ENCODE results near the gene ZDHHC14. TPM values are rescaled to one million over a fixed set of nuclear protein-coding genes. Genes with fewer than 3 reads are reported as not detected.
"Not testable (repeated sequence)": the region's sequence is repeated elsewhere in the genome, so short reads cannot be mapped to it uniquely, and the experiment has no call there.

The ZDHHC14 gene
- total RNA-seq, 1 donor from 2014 or later = 9.3 TPM

DNA sequence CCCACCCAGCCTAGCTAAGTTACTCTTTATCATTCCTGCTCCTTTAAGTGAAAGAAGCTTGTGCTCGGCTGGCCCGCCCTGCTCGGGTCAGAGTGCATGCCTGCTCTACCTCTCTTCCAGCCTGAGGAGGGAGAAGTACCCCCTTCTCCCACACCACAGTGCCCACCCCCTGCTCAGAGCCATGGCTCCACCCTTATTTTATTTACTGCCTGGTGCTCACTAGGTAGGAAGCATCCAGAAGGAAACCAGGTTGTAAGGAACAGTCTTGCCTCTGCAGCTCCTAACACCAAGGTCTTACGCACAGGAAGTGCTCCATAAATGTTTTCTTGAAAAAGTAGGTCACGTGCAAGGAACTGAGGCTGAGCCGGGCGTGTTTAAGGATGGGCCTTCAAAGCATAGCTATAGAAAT, 336.4 kb downstream of the ZDHHC14 start:
- H3K4me1 ChIP-seq = peaks cover 4% of the 10 kb centered on the region
- TF ChIP-seq, protein P1, sequence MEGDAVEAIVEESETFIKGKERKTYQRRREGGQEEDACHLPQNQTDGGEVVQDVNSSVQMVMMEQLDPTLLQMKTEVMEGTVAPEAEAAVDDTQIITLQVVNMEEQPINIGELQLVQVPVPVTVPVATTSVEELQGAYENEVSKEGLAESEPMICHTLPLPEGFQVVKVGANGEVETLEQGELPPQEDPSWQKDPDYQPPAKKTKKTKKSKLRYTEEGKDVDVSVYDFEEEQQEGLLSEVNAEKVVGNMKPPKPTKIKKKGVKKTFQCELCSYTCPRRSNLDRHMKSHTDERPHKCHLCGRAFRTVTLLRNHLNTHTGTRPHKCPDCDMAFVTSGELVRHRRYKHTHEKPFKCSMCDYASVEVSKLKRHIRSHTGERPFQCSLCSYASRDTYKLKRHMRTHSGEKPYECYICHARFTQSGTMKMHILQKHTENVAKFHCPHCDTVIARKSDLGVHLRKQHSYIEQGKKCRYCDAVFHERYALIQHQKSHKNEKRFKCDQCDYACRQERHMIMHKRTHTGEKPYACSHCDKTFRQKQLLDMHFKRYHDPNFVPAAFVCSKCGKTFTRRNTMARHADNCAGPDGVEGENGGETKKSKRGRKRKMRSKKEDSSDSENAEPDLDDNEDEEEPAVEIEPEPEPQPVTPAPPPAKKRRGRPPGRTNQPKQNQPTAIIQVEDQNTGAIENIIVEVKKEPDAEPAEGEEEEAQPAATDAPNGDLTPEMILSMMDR (IDR thresholded peaks at IDR 0.05) = no peak
- DNase-seq = no peak
- no peak overlapping the region for H3K27ac ChIP-seq
- H3K4me3 ChIP-seq = no peak overlapping the region
- no peaks in the 10 kb centered on the region for H3K27me3 ChIP-seq (ENCODE audit: low read depth)
- no peaks in the 10 kb centered on the region for H3K9me3 ChIP-seq
- no peak for ATAC-seq
- intact Hi-C loops (cut with DNase I) = no loop called here
- no peaks in the 10 kb centered on the region for H3K36me3 ChIP-seq

DNA sequence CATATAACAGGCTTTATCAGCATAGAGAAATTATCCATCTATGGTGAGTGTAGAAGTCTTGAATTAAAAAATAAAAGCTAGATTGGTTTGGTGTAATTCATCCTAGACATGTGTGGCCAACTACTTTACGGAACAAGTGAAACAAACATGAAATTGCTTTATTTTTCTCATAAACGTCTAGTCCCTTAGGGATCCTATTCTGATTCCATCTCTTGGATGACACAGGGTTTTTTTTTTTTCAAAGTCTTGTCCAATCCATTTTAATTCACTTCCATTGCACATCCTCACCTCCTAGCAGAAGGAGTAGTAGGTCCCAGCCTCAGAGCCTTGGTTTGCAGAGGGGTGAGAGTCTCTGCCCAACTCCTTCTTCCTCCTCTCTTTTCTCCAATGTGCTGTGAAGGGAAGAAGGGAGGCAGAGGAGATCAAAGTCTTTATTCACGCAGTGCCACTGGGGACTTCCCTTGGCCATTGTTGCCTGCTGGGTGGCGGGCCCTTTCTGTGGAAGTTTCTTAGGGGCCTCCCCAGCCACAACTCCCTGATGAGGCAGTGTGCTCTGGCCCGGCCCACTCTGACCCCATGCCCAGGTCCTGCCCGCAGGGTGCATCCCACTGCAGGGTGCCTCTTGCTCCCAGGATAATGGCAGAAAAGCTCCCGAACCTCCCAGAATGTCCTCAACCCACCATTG, 337.7 kb downstream of the ZDHHC14 start:
- H3K27me3 ChIP-seq (ENCODE audit: low read depth) = no peaks in the 10 kb centered on the region
- no peak overlapping the region for H3K4me3 ChIP-seq
- H3K4me1 ChIP-seq = peaks cover 4% of the 10 kb centered on the region
- no peaks in the 10 kb centered on the region for H3K9me3 ChIP-seq
- ATAC-seq (no peak), DNase-seq (no peak)
- intact Hi-C loops (cut with DNase I) = no loop called here
- TF ChIP-seq, protein P1 (IDR thresholded peaks at IDR 0.05) = no peak
- H3K36me3 ChIP-seq = no peaks in the 10 kb centered on the region
- no peak overlapping the region for H3K27ac ChIP-seq

DNA sequence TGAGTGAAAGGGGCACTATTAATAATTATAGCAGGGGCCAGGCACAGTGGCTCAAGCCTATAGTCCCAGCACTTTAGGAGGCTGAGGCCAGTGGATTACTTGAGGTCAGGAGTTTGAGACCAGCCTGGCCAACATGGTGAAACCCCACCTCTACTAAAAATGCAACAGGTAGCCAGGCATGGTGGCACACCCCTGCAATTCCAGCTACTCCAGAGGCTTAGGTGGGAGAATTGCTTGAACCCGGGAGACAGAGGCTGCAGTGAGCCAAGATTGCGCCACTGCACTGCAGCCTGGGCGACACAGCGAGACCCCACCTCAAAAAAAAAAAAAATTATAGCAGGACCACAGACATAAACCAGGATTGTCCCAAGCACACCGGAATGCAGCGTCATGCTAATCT, 340.0 kb downstream of the ZDHHC14 start:
- H3K4me1 ChIP-seq; DNase-seq; H3K36me3 ChIP-seq; H3K4me3 ChIP-seq; intact Hi-C loops (cut with DNase I); H3K27me3 ChIP-seq (ENCODE audit: low read depth); H3K27ac ChIP-seq; ATAC-seq: not testable (repeated sequence)
- peaks cover 16% of the 10 kb centered on the region for H3K9me3 ChIP-seq

DNA sequence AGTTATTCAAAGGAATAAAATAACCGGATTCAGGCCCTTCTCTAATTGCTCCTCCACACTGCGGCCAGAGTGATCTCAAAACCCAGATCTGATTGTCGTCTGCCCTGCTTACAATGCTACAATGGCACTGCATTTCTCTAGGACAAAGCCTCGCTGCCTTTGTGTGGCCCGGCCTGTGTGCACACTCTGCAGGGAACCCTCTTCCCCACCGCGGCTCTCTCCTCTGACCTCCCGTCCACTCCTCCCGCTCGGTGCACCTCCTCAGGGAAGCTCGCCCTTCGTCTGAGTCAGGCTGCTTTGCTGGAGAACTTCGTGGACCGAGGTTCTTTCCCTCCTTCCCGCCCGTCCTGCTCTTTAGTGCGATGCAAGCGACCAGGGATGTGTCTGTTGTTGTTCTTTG, 340.4 kb downstream of the ZDHHC14 start:
- intact Hi-C loops (cut with DNase I) = no loop called here
- Histone ChIP-seq H3K36me3 (no peaks in the 10 kb centered on the region), H3K4me3 (no peak overlapping the region), H3K4me1 (peaks cover 4% of the 10 kb centered on the region), H3K9me3 (peaks cover 16% of the 10 kb centered on the region), H3K27me3 (ENCODE audit: low read depth) (no peaks in the 10 kb centered on the region), H3K27ac (no peak overlapping the region)
- TF ChIP-seq, protein P1 (IDR thresholded peaks at IDR 0.05) = no peak
- ATAC-seq (no peak), DNase-seq (no peak)

DNA sequence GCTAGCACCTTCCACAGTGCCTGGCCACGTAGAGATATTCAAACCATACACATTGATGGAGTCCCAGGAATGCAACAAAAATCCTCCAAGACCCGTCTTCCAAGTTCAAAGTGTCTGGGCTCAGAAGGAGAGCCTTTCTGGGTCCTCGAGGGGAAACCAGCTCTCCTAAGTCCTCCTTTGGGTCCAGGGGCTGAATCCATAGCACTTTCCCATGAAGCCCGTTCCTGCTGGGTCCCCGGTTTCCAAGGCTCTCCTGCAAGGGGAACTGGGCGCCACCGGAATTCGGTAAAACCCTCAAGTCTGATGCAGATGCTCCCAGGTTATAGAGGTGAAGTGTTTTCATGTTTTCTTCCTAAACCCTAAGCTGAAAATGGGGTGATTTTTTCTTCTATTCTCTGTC, 340.8 kb downstream of the ZDHHC14 start:
- Histone ChIP-seq H3K36me3 (no peaks in the 10 kb centered on the region), H3K9me3 (peaks cover 16% of the 10 kb centered on the region), H3K4me3 (no peak overlapping the region), H3K4me1 (peaks cover 4% of the 10 kb centered on the region), H3K27me3 (ENCODE audit: low read depth) (no peaks in the 10 kb centered on the region), H3K27ac (no peak overlapping the region)
- TF ChIP-seq, protein P1 (IDR thresholded peaks at IDR 0.05) = no peak
- DNase-seq (no peak), ATAC-seq (no peak)
- intact Hi-C loops (cut with DNase I) = no loop called here

DNA sequence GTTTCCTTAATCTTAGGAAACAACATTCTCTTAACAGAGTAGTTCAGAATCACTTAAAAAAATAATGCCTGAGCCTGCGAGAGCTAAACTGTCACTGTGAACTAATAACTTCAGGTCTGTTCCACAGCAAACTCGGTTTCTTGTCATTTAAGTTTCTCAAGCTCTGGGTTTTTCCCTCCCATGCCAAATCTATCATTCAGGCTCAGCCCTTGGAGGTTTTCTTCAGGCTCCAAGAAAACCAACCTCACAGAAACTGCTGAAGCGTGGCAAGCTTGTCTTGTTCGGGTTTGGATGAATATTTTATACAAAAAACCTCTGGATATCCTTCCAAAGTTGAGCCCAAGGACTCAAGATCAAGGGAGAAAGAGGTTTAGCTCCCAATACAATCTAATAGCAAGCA, 342.4 kb downstream of the ZDHHC14 start:
- DNase-seq (no peak), ATAC-seq (no peak)
- TF ChIP-seq, protein P1 (IDR thresholded peaks at IDR 0.05) = no peak
- Histone ChIP-seq H3K9me3 (peaks cover 16% of the 10 kb centered on the region), H3K27me3 (ENCODE audit: low read depth) (no peaks in the 10 kb centered on the region), H3K27ac (no peak overlapping the region), H3K4me3 (no peak overlapping the region), H3K4me1 (peaks cover 9% of the 10 kb centered on the region), H3K36me3 (no peaks in the 10 kb centered on the region)
- intact Hi-C loops (cut with DNase I) = no loop called here
